H1 (cell line): Measurements from ENCODE around the gene RHOBTB3. TPM values are rescaled to one million over a fixed set of nuclear protein-coding genes. Genes with fewer than 3 reads are reported as not detected.
"Not testable (repeated sequence)": the region's sequence is repeated elsewhere in the genome, so short reads cannot be mapped to it uniquely, and the experiment has no call there.

Experiments
- CTCF ChIA-PET: fragments of 300-600 bp; sonication (Branson Sonifier 250); formaldehyde crosslinking; loops from one replicate; lab custom pipeline; 2021; ENCODE audit not compliant: partially characterized antibody; lab: Charles Lee
- POLR2A ChIA-PET: fragments of 300-600 bp; sonication (Branson Sonifier 250); formaldehyde crosslinking; loops from one replicate; lab custom pipeline; 2021; ENCODE audit warnings: inconsistent platforms; ENCODE audit not compliant: partially characterized antibody; lab: Charles Lee
- DNase-seq, 2 experiments: peaks; one replicate each; pipeline versions ENCODE4 v3.0.0 to v3.0.0-alpha.2; 2010 to 2022; ENCODE audit warnings: low spot score in 2 of 2, low read depth in 1 of 2, mixed read lengths in 1 of 2
- FAIRE-seq: peaks from 2 replicates; lab custom pipeline; 2011; peaks lifted over from hg19 to GRCh38; lab: Jason Lieb, UNC
- H2AFZ ChIP-seq: 2 replicates; pipeline ENCODE4 v1.8.1; 2012; ENCODE audit warnings: low read length, inconsistent platforms
- H2AK5ac ChIP-seq: 2 replicates; pipeline ENCODE4 v1.6.1; 2013; ENCODE audit warnings: low read depth, low read length
- H2BK120ac ChIP-seq: replicated peaks from 2 replicates; pipeline ENCODE3; 2013; ENCODE audit warnings: low read depth, low read length, inconsistent platforms
- H2BK12ac ChIP-seq: 2 replicates; pipeline ENCODE4 v1.6.1; 2013; ENCODE audit warnings: low read depth, low read length
- H2BK15ac ChIP-seq: 2 replicates; pipeline ENCODE4 v1.6.1; 2013; ENCODE audit warnings: low read length
- H2BK20ac ChIP-seq: 2 replicates; pipeline ENCODE4 v1.6.1; 2013; ENCODE audit warnings: low read length
- H2BK5ac ChIP-seq: 2 replicates; pipeline ENCODE4 v1.6.1; 2013; ENCODE audit warnings: low read depth, low read length
- H3K14ac ChIP-seq: 2 replicates; pipeline ENCODE4 v1.6.1; 2013; ENCODE audit warnings: inconsistent platforms; ENCODE audit not compliant: insufficient read length
- H3K18ac ChIP-seq: 2 replicates; pipeline ENCODE4 v1.6.1; 2013; ENCODE audit warnings: low read length; ENCODE audit errors: extremely low read depth
- H3K23ac ChIP-seq: 2 replicates; pipeline ENCODE4 v1.6.1; 2013; ENCODE audit warnings: inconsistent platforms; ENCODE audit not compliant: insufficient read length
- H3K23me2 ChIP-seq: 2 replicates; pipeline ENCODE4 v1.6.1; 2013; ENCODE audit warnings: low read depth, low read length
- H3K27ac ChIP-seq: 2 replicates; pipeline ENCODE4 v1.6.1; 2011; ENCODE audit warnings: low read depth, low read length, inconsistent platforms
- H3K27me3 ChIP-seq, 4 experiments: replicated peaks in 1 of 4; 1 replicate in 1 of 4; 2 replicates in 3 of 4; pipeline versions ENCODE4 v1.6.1 to v1.8.1; 2011 to 2013; ENCODE audit warnings: low read length in 3 of 4, mild to moderate bottlenecking in 3 of 4, inconsistent platforms in 2 of 4, mixed read lengths in 2 of 4, moderate library complexity in 1 of 4; ENCODE audit not compliant: control insufficient read depth in 3 of 4, insufficient read depth in 3 of 4; ENCODE audit errors: extremely low read depth in 1 of 4
- H3K36me3 ChIP-seq, 4 experiments: 2 replicates each; pipeline versions ENCODE4 v1.6.1 to v1.8.1; 2011 to 2013; ENCODE audit warnings: mild to moderate bottlenecking in 4 of 4, low read length in 3 of 4, moderate library complexity in 2 of 4, control low read depth in 1 of 4, inconsistent platforms in 1 of 4; ENCODE audit not compliant: insufficient read depth in 4 of 4, control insufficient read depth in 2 of 4
- H3K4ac ChIP-seq: replicated peaks from 2 replicates; pipeline ENCODE3; 2013; ENCODE audit warnings: low read length, low read depth, mixed read lengths, inconsistent platforms; ENCODE audit not compliant: insufficient read length
- H3K4me1 ChIP-seq, 4 experiments: replicated peaks in 1 of 4; 1 replicate in 1 of 4; 2 replicates in 3 of 4; pipeline versions ENCODE4 v1.6.1 to v1.8.1; 2011 to 2013; ENCODE audit warnings: low read length in 3 of 4, inconsistent platforms in 2 of 4, mixed read lengths in 1 of 4; ENCODE audit not compliant: insufficient read depth in 4 of 4, control insufficient read depth in 3 of 4
- H3K4me2 ChIP-seq, 2 experiments: 2 replicates each; pipeline versions ENCODE4 v1.6.1 to v1.8.1; 2011 to 2013; ENCODE audit warnings: low read depth in 2 of 2, low read length in 2 of 2, control low read depth in 1 of 2, inconsistent platforms in 1 of 2, mild to moderate bottlenecking in 1 of 2; ENCODE audit not compliant: insufficient read depth in 1 of 2
- H3K4me3 ChIP-seq, 4 experiments: fragments of 200-600, 300-600 bp in 1 of 4; sonication (generic), shearing (Covaris generic), sonication (Bioruptor Twin) in 1 of 4; 2 replicates each; pipeline versions ENCODE4 v1.5.1 to v1.8.1; 2011 to 2016; ENCODE audit warnings: low read length in 4 of 4, low read depth in 3 of 4, control low read depth in 2 of 4, inconsistent platforms in 2 of 4, mild to moderate bottlenecking in 2 of 4, mixed read lengths in 1 of 4, moderate library complexity in 1 of 4; ENCODE audit not compliant: insufficient read depth in 2 of 4; ENCODE audit errors: extremely low read depth in 1 of 4
- H3K56ac ChIP-seq: replicated peaks from 2 replicates; pipeline ENCODE3; 2013; ENCODE audit warnings: low read depth, mild to moderate bottlenecking, mixed read lengths, low read length, inconsistent platforms; ENCODE audit not compliant: insufficient read length
- H3K79me1 ChIP-seq: 2 replicates; pipeline ENCODE4 v1.6.1; 2013; ENCODE audit warnings: low read depth, low read length, control low read depth
- H3K79me2 ChIP-seq, 2 experiments: 2 replicates each; pipeline versions ENCODE4 v1.6.1 to v1.8.1; 2012 to 2013; ENCODE audit warnings: low read length in 2 of 2, mild to moderate bottlenecking in 2 of 2, inconsistent platforms in 1 of 2; ENCODE audit not compliant: insufficient read depth in 2 of 2, control insufficient read depth in 1 of 2
- H3K9ac ChIP-seq, 4 experiments: replicated peaks in 1 of 4; 1 replicate in 1 of 4; 2 replicates in 3 of 4; pipeline versions ENCODE4 v1.6.1 to v1.8.1; 2011 to 2013; ENCODE audit warnings: low read depth in 3 of 4, low read length in 3 of 4, control low read depth in 2 of 4, mild to moderate bottlenecking in 2 of 4, moderate library complexity in 2 of 4, inconsistent platforms in 1 of 4; ENCODE audit errors: extremely low read depth in 1 of 4
- H3K9me3 ChIP-seq, 2 experiments: 2 replicates each; pipeline versions ENCODE4 v1.6.1 to v1.8.1; 2012 to 2013; ENCODE audit warnings: mild to moderate bottlenecking in 2 of 2, moderate library complexity in 2 of 2, control low read depth in 1 of 2, inconsistent platforms in 1 of 2, low read depth in 1 of 2, low read length in 1 of 2, mixed read lengths in 1 of 2; ENCODE audit not compliant: insufficient read depth in 2 of 2
- H4K20me1 ChIP-seq, 2 experiments: replicated peaks in 1 of 2; 2 replicates each; pipeline versions ENCODE3 to v1.8.1; 2011 to 2013; ENCODE audit warnings: inconsistent platforms in 2 of 2, low read length in 2 of 2, mild to moderate bottlenecking in 1 of 2; ENCODE audit not compliant: insufficient read depth in 2 of 2, control insufficient read depth in 1 of 2
- H4K5ac ChIP-seq: 2 replicates; pipeline ENCODE4 v1.6.1; 2013; ENCODE audit warnings: low read length, low read depth, mixed read lengths, inconsistent platforms; ENCODE audit not compliant: insufficient read length
- H4K8ac ChIP-seq: 2 replicates; pipeline ENCODE4 v1.8.0; 2013; ENCODE audit warnings: mild to moderate bottlenecking, moderate library complexity, low read length, inconsistent platforms; ENCODE audit not compliant: insufficient read depth; ENCODE audit errors: extremely low read depth
- H4K91ac ChIP-seq: replicated peaks from 2 replicates; pipeline ENCODE3; 2013; ENCODE audit warnings: low read length, mixed read lengths, inconsistent platforms; ENCODE audit not compliant: insufficient read length
- ASH2L ChIP-seq: fragments of 200-600, 300-600 bp; sonication (generic); IDR thresholded peaks from one replicate; pipeline ENCODE4 v1.7.1; 2017; ENCODE audit warnings: low read length
- CTBP2 ChIP-seq: IDR thresholded peaks from 2 replicates; pipeline ENCODE4 v1.7.0; 2011; ENCODE audit warnings: borderline replicate concordance, mild to moderate bottlenecking, moderate library complexity, mixed read lengths, low read length; ENCODE audit not compliant: insufficient read depth, insufficient read length
- EGR1 ChIP-seq: IDR thresholded peaks from 2 replicates; pipeline ENCODE4 v1.6.1; 2011; ENCODE audit warnings: low read depth, low read length, borderline replicate concordance
- JUND ChIP-seq: IDR thresholded peaks from 2 replicates; pipeline ENCODE4 v1.6.1; 2011; ENCODE audit warnings: mild to moderate bottlenecking, improper control_type of control experiment, low read length
- SUZ12 ChIP-seq: fragments of 200-600 bp; sonication (generic); IDR thresholded peaks from 2 replicates; pipeline ENCODE4 v1.6.1; 2012; ENCODE audit warnings: mild to moderate bottlenecking, inconsistent platforms, low read length, moderate library complexity, mixed read lengths
- WGBS, 2 experiments: shearing (Covaris generic) in 1 of 2; methylation state at CpG; one replicate each; pipeline versions ENCODE4 v1.1.6 to v1.1.7; 2013 to 2015; ENCODE audit warnings: low lambda C conversion rate in 2 of 2, mixed read lengths in 2 of 2, inconsistent platforms in 1 of 2, low coverage in 1 of 2, missing lambda C conversion rate in 1 of 2; ENCODE audit not compliant: insufficient replicate concordance in 2 of 2, insufficient coverage in 1 of 2, insufficient read length in 1 of 2; ENCODE audit errors: extremely low coverage in 1 of 2, missing lambda C conversion rate in 1 of 2; 5-methylcytosine and 5-hydroxymethylcytosine counted together
- polyA plus RNA-seq, 7 experiments: library from polyadenylated mRNA; depleted of rRNA in 3 of 7; stranded (reverse) in 5 of 7; unstranded in 2 of 7; fragments of >200 nt in 5 of 7; fragments of 200-250 nt in 2 of 7; gene quantifications; 1 replicate in 5 of 7; 2 replicates in 1 of 7; 4 replicates in 1 of 7; pipeline versions ENCODE4 v1.2.1 to v1.2.3, GENCODE V29; 2011 to 2013; ENCODE audit warnings: missing spikeins in 2 of 7, mixed read lengths in 2 of 7
- total RNA-seq: library from RNA; stranded (reverse); fragmentation: NEBNext Ultra II Directional; extraction: Animal tissue kit (Norgen Biotek cat#: 25700); gene quantifications from 2 replicates; pipeline ENCODE4 v1.2.1, GENCODE V29; 2021

RHOBTB3 gene
- total and polyA plus RNA-seq, 2 of the 8 experiments (the other 6 are each of a cell fraction or from before 2014, with no cell fraction given): 8.2 to 17.5 TPM

DNA sequence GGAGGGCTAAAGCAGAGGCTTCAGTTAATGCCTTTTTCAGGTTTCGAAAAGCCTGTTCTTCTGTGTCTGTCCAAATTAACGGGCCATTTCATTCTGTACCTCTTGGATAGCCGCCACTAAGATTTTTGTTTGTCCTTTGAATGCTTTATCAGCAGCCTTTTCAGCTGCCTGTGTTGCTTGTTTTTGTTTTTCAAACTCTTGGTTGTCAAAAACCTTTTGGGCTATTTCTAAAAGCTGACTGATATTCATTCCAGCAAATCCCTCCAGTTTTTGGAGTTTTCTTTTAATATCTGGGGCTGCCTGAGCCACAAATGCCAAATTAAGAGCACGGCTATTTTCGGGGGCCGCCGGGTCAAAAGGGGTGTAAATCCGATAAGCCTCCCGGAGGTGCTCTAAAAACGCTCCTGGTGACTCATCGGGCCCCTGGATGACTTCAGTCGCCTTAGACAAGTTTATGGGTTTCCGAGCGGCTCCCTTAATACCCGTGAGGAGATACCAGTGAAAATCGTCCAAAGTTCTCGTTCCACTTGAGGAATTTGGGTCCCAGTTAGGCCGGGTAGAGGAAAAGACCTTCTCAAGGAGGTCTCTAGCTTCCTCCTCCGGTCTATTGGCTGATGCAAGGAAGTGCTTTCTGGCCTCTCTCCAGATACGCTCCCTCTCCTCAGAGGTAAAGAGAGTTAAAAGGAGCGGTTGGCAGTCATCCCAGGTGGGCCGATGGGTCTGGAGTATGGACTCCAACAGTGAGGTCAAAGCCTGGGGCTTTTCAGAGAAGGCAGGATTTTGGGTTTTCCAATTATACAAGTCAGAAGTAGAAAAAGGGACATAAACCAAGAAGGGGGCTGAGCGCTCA lies 20.3 kb upstream of the RHOBTB3 start:
- ChIA-PET POLR2A (interaction anchor here (0.8 to 4.3 kb wide), 5 partner anchors 12 to 43 kb away, joined by 3 to 24 read pairs (median 5); partner anchors contain the start of gene RHOBTB3), CTCF (interaction anchor here (0.7 to 1.7 kb wide), 8 partner anchors 12 to 71 kb away, joined by 3 to 6 read pairs (median 3); partner anchors contain the start of gene RHOBTB3)
- H4K5ac ChIP-seq, H4K8ac ChIP-seq, H3K4me1 ChIP-seq, H3K79me2 ChIP-seq, H2BK120ac ChIP-seq, H3K79me1 ChIP-seq, H4K20me1 ChIP-seq, H3K27ac ChIP-seq, H3K23me2 ChIP-seq, H3K4ac ChIP-seq, H3K36me3 ChIP-seq, H2BK20ac ChIP-seq, H2AK5ac ChIP-seq, H3K9me3 ChIP-seq: not testable (repeated sequence)
- peak in 1 of 2 experiments; percentile 61 for DNase-seq
- H3K4me3 ChIP-seq: peak overlapping the region; percentile 70 to 85 (median 76)
- 2% methylated on average over 22 of the region's 23 CpGs; no CpG with 5 or more reads in 1 of the 2 experiments for WGBS, 2 experiments
- H2BK12ac ChIP-seq: peak overlapping the region; percentile 68; the same call in 1 of the 2 replicates
- H3K9ac ChIP-seq: peak overlapping the region in 1 of 4 experiments; percentile 60; a peak in 3 of 7 replicates
- peaks cover 0 to 11% (median 9%) of the 10 kb centered on the region in 4 experiments; a peak in 6 of 7 replicates for H3K27me3 ChIP-seq
- peak; percentile 31; the same call in 1 of the 2 replicates for TF ChIP-seq SUZ12
- TF ChIP-seq EGR1: peak; percentile 63; the same call in 1 of the 2 replicates
- peak; percentile 85 for TF ChIP-seq CTBP2
- peak; percentile 52; the same call in 1 of the 2 replicates for TF ChIP-seq JUND
- TF ChIP-seq ASH2L: peak; percentile 61
- TF ChIP-seq, all 59 proteins: peak for 5; not testable (repeated sequence) for 54
- not testable (repeated sequence) for H2BK5ac ChIP-seq, H3K14ac ChIP-seq, H3K18ac ChIP-seq, H4K91ac ChIP-seq, H2BK15ac ChIP-seq, H3K23ac ChIP-seq, H3K56ac ChIP-seq, FAIRE-seq
- H3K4me2 ChIP-seq: peak overlapping the region; percentile 83 to 84
- H2AFZ ChIP-seq: peak overlapping the region; percentile 86
